Upper lobe of right lung (tissue), 1 donor: Measurements from ENCODE around the gene NDUFS6. TPM values are rescaled to one million over a fixed set of nuclear protein-coding genes. Genes with fewer than 3 reads are reported as not detected.

Source experiments
- ATAC-seq: fragments of 200-7000 bp; cut with Tn5 transposase; one replicate; pipeline ENCODE4 v1.9.1; 2020; ENCODE audit warnings: mild to moderate bottlenecking, moderate library complexity
- DNase-seq: peaks from one replicate; pipeline ENCODE4 v3.0.0-alpha.2; 2020
- H3K27ac ChIP-seq: fragments of 200-600 bp; one replicate; pipeline ENCODE4 v1.8.0; 2022
- H3K27me3 ChIP-seq: fragments of 200-600 bp; one replicate; pipeline ENCODE4 v1.8.0; 2022; ENCODE audit warnings: mild to moderate bottlenecking
- H3K36me3 ChIP-seq: fragments of 200-600 bp; one replicate; pipeline ENCODE4 v1.8.0; 2022
- H3K4me1 ChIP-seq: fragments of 200-600 bp; one replicate; pipeline ENCODE4 v1.8.0; 2022
- H3K4me3 ChIP-seq: fragments of 200-600 bp; one replicate; pipeline ENCODE4 v1.8.0; 2022; ENCODE audit warnings: mild to moderate bottlenecking
- H3K9me3 ChIP-seq: fragments of 200-600 bp; one replicate; pipeline ENCODE4 v1.8.0; 2022
- CTCF ChIP-seq: fragments of 200-600 bp; IDR thresholded peaks from one replicate; pipeline ENCODE4 v1.8.0; 2022; ENCODE audit warnings: antibody characterized with exemption
- intact Hi-C: fragments of 100-400 bp; cut with DNase I; formaldehyde crosslinking; loops from one replicate; pipeline ENCODE4 v1.11.0; 2022
- total RNA-seq: library from RNA; stranded (reverse); fragmentation: NEBNext Ultra II Directional; extraction: Animal tissue kit (Norgen Biotek cat#: 25700); gene quantifications from one replicate; pipeline ENCODE4 v1.2.1, GENCODE V29; 2021
- donor health status: DM: no; HTN: yes; CAD: no; lungs with severe emphysema.

The NDUFS6 gene
- total RNA-seq, 1 donor from 2014 or later = 23.5 TPM

GRCh38 chr5:1771149-1772065 lies 29.8 kb upstream of the NDUFS6 start:
- intact Hi-C loops = no loop called here
- Histone ChIP-seq H3K27me3 (peaks cover 21% of the 10 kb centered on the region), H3K4me1 (no peaks in the 10 kb centered on the region), H3K4me3 (no peak overlapping the region), H3K36me3 (no peaks in the 10 kb centered on the region), H3K9me3 (no peaks in the 10 kb centered on the region), H3K27ac (no peak overlapping the region)
- TF ChIP-seq CTCF = no peak
- no peak for DNase-seq
- ATAC-seq = no peak

GRCh38 chr5:1772634-1773033 lies 28.6 kb upstream of the NDUFS6 start:
- H3K27ac ChIP-seq = no peak overlapping the region
- no peak overlapping the region for H3K4me3 ChIP-seq
- no peak for TF ChIP-seq CTCF
- H3K4me1 ChIP-seq = no peaks in the 10 kb centered on the region
- H3K27me3 ChIP-seq = peaks cover 18% of the 10 kb centered on the region
- H3K9me3 ChIP-seq = no peaks in the 10 kb centered on the region
- no peaks in the 10 kb centered on the region for H3K36me3 ChIP-seq
- no peak for DNase-seq
- intact Hi-C loops = no loop called here
- ATAC-seq = no peak

- Histone ChIP-seq H3K4me1 (no peaks in the 10 kb centered on the region), H3K27me3 (peaks cover 3% of the 10 kb centered on the region), H3K36me3 (no peaks in the 10 kb centered on the region), H3K27ac (no peak overlapping the region), H3K9me3 (no peaks in the 10 kb centered on the region), H3K4me3 (no peak overlapping the region)
- no peak for DNase-seq
- TF ChIP-seq CTCF = no peak
- ATAC-seq = peak; percentile 12
- intact Hi-C loops = no loop called here
These were observed 24.4 kb upstream of the NDUFS6 start for GRCh38 chr5:1776831-1777230.

- Histone ChIP-seq H3K9me3 (no peaks in the 10 kb centered on the region), H3K27ac (no peak overlapping the region), H3K27me3 (peaks cover 3% of the 10 kb centered on the region), H3K36me3 (no peaks in the 10 kb centered on the region), H3K4me3 (no peak overlapping the region), H3K4me1 (no peaks in the 10 kb centered on the region)
- TF ChIP-seq CTCF = no peak
- intact Hi-C loops = no loop called here
- peak; percentile 62 for DNase-seq
- ATAC-seq = peak; percentile 26
These were observed 23.7 kb upstream of the NDUFS6 start for GRCh38 chr5:1777281-1778137.

- Histone ChIP-seq H3K27me3 (peaks cover 9% of the 10 kb centered on the region), H3K4me1 (no peaks in the 10 kb centered on the region), H3K36me3 (no peaks in the 10 kb centered on the region), H3K4me3 (no peak overlapping the region), H3K9me3 (no peaks in the 10 kb centered on the region), H3K27ac (no peak overlapping the region)
- ATAC-seq (peak; percentile 11), DNase-seq (no peak)
- no peak for TF ChIP-seq CTCF
- intact Hi-C loops = no loop called here
These were observed 22.8 kb upstream of the NDUFS6 start for GRCh38 chr5:1778138-1779020.
